HG03469 (cell line): ENCODE data around the gene DLG5.
"Not testable (repeated sequence)": the region's sequence is repeated elsewhere in the genome, so short reads cannot be mapped to it uniquely, and the experiment has no call there.

Source experiments
- ATAC-seq: cut with Tn5 transposase; IDR thresholded peaks from one replicate; pipeline ENCODE4 v1.9.1; 2021; ENCODE audit warnings: mild to moderate bottlenecking, moderate library complexity, moderate number of reproducible peaks; ENCODE audit not compliant: unreplicated experiment

DLG5 gene

DNA sequence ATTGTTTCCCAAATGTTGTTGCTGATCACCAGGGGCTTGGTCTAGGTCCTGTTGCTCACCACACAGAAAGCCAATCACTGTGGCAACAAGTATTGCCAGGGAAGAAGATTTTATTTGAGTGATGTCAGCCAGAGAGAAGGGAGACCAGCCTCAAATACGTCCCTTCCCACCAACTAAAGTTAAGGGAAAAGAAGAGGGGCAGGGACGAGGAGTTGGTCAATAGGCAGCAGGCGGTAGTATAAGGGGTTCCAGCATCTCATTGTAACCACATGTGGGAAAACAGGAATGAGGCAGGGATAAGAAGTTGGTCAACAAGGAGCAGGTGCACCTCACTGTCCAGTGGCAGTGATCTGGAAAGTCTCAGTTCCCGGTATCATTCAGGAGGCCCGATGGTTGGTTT, 150.1 kb downstream of the DLG5 start:
- no peak for ATAC-seq

GRCh38 chr10:77774940-77775391, 151.6 kb downstream of the DLG5 start:
- no peak for ATAC-seq

DNA sequence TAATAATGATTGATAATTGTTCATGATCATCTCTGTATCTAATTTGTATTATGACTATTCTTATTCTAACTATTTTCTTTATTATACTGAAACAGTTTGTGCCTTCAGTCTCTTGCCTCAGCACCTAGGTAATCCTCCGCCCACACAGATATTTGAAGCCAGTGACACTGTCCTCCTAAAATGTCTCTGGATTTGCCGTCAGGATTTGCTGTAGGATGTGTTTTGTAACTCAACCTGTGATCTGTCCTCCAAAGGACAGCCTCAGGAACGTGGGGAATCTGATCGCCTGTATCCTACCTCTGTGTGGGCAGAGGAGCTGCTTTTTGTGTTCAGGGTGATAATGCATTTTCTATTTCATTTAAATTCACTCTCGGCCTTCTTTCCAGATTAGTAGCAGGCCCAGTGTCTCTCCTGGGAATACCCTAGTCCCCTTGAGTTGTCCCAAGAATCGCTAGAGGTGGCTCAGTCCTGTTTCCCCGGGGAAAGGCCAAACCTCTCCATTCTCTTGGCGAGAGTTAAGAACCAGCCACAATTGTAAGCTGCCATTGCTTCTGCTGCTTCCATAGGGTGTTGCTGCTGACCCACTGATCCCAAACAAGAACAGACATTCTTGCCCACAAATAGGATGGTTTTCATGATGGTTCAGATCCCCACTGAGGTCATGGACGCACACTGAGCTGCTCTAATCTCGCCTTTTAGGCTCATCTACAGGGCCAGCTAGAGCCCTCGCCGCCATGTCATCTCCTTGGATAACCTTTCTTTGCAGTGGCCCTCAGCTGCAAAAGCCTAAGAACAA, 152.7 kb downstream of the DLG5 start:
- ATAC-seq = no peak

DNA sequence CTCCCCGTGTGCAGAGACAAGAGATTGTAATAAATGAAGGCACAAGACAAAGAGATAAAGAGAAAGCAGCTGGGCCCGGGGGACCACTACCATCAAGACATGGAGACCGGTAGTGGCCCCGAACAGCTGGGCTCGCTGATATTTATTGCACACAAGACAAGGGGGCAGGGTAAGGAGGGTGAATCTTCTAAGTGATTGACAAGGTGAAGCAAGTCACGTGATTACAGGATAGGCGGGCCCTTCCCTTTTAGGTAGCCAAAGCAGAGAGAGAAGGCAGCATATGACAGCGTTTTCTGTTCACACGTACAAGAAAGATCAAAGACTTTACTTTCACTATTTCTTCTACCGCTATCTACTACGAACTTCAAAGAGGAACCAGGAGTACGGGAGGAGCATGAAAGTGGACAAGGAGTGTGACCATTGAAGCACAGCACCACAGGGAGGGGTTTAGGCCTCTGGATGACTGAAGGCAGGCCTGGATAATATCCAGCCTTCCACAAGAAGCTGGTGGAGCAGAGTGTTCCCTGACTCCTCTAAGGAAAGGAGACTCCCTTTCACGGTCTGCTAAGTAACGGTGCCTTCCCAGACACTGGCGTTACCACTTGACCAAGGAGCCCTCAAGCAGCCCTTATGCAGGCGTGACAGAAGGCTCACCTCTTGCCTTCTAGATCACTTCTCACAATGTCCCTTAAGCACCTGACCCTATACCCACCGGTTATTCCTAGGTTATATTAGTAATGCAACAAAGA, 153.5 kb downstream of the DLG5 start:
- ATAC-seq = not testable (repeated sequence)

DNA sequence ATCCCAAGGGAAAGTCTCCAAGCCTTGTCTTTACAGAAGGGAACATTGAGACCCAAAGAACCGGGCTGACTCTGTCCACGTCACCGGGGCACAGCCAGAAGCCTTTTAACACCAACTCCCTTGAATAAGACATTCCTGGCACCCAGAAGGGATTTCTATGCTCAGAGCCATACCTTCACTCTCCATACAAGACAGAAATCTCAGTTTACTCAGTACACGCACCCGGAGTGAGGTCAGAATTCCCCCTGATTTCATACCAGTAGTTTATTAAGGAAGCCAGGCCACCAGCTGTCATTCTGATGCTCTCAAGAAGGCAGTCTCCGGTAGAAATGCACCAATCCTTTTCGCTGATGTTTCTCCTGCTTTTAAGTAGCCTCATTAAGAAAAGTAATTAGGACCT, 154.7 kb downstream of the DLG5 start:
- ATAC-seq = no peak

- no peak for ATAC-seq
Measured at GRCh38 chr10:77771450-77771849, 155.1 kb downstream of the DLG5 start.

- no peak for ATAC-seq
Measured at GRCh38 chr10:77770868-77771175, 155.7 kb downstream of the DLG5 start.

DNA sequence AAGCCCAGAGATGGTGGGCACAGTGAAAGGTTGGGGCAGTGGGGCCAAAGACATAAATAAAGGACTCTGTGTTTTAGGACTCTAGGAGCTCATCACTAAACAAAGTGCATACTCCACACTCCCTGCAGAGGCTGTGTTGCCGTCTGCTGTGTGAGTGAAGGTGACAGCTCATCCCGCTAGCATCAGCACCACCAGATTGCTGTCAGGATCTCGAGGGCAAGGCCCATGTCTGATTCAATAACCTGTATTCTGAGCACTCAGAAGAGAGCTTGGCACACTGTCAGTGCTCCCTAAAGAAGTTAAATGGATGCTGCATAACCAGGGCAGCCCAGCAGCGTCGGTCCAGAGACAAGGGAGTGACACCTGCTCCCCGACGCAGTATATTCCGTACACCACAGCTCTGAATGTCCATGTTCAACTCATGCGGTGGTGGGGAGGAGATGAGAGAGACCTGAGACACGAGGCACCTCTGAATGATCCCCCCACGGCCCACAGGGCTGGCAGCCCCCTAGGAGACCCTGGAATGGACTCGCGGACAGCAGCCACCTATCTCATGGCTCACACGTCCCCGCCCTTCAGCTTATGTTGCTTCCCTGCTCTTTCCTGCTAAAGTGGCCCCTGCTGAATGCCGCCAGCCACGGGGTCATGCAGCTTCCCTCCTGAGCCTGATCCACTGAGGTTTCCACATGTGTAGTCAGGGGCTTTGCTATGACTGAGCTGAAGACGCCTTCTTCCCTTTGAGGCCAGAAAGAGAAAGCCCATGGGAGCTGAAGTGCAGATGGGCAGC, 156.3 kb downstream of the DLG5 start:
- no peak for ATAC-seq

GRCh38 chr10:77768039-77768438, 158.5 kb downstream of the DLG5 start:
- ATAC-seq = no peak

GRCh38 chr10:77763453-77764430, 162.8 kb downstream of the DLG5 start:
- no peak for ATAC-seq

DNA sequence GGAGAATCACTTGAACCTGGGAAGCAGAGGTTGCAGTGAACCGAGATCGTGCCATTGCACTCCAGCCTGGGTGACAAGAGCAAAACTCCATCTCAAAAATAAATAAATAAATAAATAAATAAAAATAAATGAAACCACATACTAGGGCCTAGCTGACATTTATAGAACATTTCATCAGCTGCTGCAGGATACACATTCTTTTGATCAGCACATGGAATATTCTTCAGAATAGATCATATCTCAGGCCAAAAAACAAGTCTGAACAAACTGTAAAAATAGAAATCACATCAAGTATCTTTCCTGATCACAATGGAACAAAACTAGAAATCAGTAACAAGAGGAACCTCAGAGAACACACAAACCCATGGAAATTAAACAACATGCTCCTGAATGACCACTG, 168.1 kb downstream of the DLG5 start:
- ATAC-seq = not testable (repeated sequence)

- no peak for ATAC-seq
Measured at GRCh38 chr10:77756319-77757232, 170.0 kb downstream of the DLG5 start.

DNA sequence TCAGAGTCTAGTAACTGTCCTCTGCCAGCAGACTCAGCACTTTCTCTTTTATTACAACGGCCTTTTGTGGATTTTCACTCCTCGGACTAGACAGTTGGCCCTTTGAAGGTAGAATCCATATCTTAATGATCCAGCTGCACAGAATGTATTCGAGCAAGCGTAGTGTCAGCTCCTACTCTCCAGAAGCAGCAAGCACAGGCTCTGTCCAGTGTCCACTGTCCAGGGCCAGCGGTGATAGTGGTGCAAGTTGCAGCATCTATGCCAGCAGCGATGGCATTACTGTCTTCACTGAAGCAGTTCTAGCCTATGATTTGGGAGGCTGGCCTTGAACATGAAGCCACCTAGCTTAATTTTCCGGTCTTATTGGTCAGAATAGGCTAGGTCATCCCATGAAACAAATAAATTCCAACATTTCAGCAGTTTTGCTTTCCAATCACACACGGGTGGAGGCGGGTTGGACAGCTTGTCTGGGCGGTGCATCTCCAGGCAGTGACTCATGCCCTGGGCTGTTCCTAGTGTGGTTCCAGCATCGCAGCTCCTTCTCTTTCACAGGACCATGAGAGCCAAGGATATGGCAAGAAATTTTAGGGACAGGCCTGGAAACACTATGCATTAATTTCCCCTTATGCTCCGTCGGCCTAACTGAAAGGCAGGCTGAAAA, 180.4 kb downstream of the DLG5 start:
- no peak for ATAC-seq

- ATAC-seq = no peak
Measured at GRCh38 chr10:77744245-77744644, 182.3 kb downstream of the DLG5 start.

- ATAC-seq = no peak
Measured at GRCh38 chr10:77742172-77742571, 184.4 kb downstream of the DLG5 start.

- no peak for ATAC-seq
Measured at GRCh38 chr10:77741746-77742145, 184.8 kb downstream of the DLG5 start.
